Measurements from ENCODE around the gene NAV2.

DNA sequence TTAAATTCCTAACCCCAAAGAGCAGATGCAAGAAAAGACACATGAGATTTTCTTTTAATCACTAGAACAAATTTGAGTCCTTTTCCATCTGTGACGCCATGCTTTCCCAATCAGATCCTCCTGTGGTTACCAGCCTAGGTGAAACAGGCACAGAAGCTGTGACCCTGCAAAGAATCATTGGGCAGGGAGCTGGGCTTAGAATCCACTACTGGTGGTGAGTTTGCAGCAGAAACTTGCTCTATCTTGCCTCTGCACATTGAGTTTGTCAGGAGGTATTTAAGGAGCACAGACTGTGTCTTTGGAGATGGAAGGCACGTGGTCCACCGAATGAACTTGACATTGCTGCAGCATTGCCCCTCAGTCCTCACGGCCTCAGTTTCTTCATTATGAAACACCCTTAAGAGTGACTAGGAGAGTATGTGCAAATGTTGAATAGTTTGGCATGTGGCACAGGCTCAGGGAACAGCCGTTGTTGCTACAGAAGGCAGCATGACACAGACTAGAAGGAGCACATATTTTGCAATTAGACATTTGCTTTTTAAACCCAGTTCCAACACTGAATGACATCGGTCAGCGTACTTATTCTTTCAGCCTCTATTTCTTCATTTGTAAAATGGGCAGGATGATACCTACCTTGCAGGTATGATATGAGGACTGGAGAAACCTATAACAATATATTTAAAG lies 320.1 kb downstream of the NAV2 start:
- TF ChIP-seq EZH2 (IDR thresholded peaks at IDR 0.05), result no peak
- no peak for TF ChIP-seq POLR2AphosphoS5 (IDR thresholded peaks at IDR 0.05; ENCODE audit: borderline replicate concordance, low read depth, low read length)
- TF ChIP-seq FOXP2 (optimal IDR thresholded peaks at IDR 0.05; ENCODE audit: control extremely low read depth, extremely low read length, insufficient read depth), result no peak

All from SK-N-MC (cell line).